Skeletal muscle tissue (tissue), 5 donors: ENCODE measurements around the gene SLC15A1. TPM values are rescaled to one million over a fixed set of nuclear protein-coding genes. Genes with fewer than 3 reads are reported as not detected.
"Not testable (repeated sequence)": the region's sequence is repeated elsewhere in the genome, so short reads cannot be mapped to it uniquely, and the experiment has no call there.

Experiments used
- H3K27ac ChIP-seq: one replicate; pipeline ENCODE4 v1.7.0; 2013; ENCODE audit warnings: mild to moderate bottlenecking, low read depth, low read length, inconsistent platforms
- H3K27me3 ChIP-seq, 3 donors: one replicate each; pipeline ENCODE4 v1.7.0; 2013; ENCODE audit warnings: low read length in 3 of 3; ENCODE audit not compliant: control insufficient read depth in 3 of 3, insufficient read depth in 3 of 3
- H3K36me3 ChIP-seq, 3 donors: one replicate each; pipeline ENCODE4 v1.7.0; 2013; ENCODE audit warnings: low read length in 3 of 3; ENCODE audit not compliant: control insufficient read depth in 3 of 3, insufficient read depth in 3 of 3
- H3K4me1 ChIP-seq, 3 donors: one replicate each; pipeline ENCODE4 v1.7.0; 2013; ENCODE audit warnings: low read length in 3 of 3, mild to moderate bottlenecking in 3 of 3; ENCODE audit not compliant: control insufficient read depth in 3 of 3, insufficient read depth in 3 of 3
- H3K4me3 ChIP-seq, 3 donors: one replicate each; pipeline ENCODE4 v1.7.0; 2013; ENCODE audit warnings: low read length in 3 of 3
- H3K9ac ChIP-seq, 3 donors: one replicate each; pipeline ENCODE4 v1.7.0; 2013; ENCODE audit warnings: low read length in 3 of 3, mild to moderate bottlenecking in 3 of 3, moderate library complexity in 2 of 3, low read depth in 1 of 3
- H3K9me3 ChIP-seq, 3 donors: one replicate each; pipeline ENCODE4 v1.7.0; 2013; ENCODE audit warnings: low read length in 3 of 3; ENCODE audit not compliant: control insufficient read depth in 3 of 3
- small RNA-seq: library from RNA; depleted of rRNA; stranded (forward); fragments of <200 nt; gene quantifications from one replicate; pipeline ENCODE3, GENCODE V24; 2014
- total RNA-seq: library from RNA; depleted of rRNA; stranded (reverse); fragments of >200 nt; gene quantifications from one replicate; pipeline ENCODE4 v1.2.3, GENCODE V29; 2014
- donor health status: Osteomylitis.

SLC15A1 gene
- total RNA-seq, 1 donor from 2014 or later, result not detected

- Histone ChIP-seq H3K27ac (no peak overlapping the region), H3K36me3 (no peaks in the 10 kb centered on the region), H3K27me3 (no peaks in the 10 kb centered on the region), H3K9me3 (no peaks in the 10 kb centered on the region), H3K4me3 (no peak overlapping the region), H3K9ac (no peak overlapping the region), H3K4me1 (no peaks in the 10 kb centered on the region)
Observed at GRCh38 chr13:98643479-98643878, 109.0 kb downstream of the SLC15A1 start.

GRCh38 chr13:98641075-98641474 lies 111.4 kb downstream of the SLC15A1 start:
- Histone ChIP-seq H3K36me3 (no peaks in the 10 kb centered on the region), H3K4me1 (no peaks in the 10 kb centered on the region), H3K4me3 (no peak overlapping the region), H3K9ac (no peak overlapping the region), H3K27ac (no peak overlapping the region), H3K9me3 (no peaks in the 10 kb centered on the region), H3K27me3 (no peaks in the 10 kb centered on the region)

GRCh38 chr13:98639785-98640184 lies 112.7 kb downstream of the SLC15A1 start:
- not testable (repeated sequence) for H3K4me3 ChIP-seq, H3K9me3 ChIP-seq, H3K27me3 ChIP-seq, H3K36me3 ChIP-seq, H3K9ac ChIP-seq, H3K27ac ChIP-seq, H3K4me1 ChIP-seq

GRCh38 chr13:98638352-98638751 lies 114.1 kb downstream of the SLC15A1 start:
- H3K9me3 ChIP-seq, H3K4me3 ChIP-seq, H3K36me3 ChIP-seq, H3K27ac ChIP-seq, H3K9ac ChIP-seq, H3K4me1 ChIP-seq, H3K27me3 ChIP-seq: not testable (repeated sequence)

Small RNA genes lying within 50 kb of the gene (small RNA-seq; reads per million reads assigned to genes)
- gene RN7SL60P, result not detected

Other genes with a start within 250 kb of the SLC15A1 start
- 19.8 TPM for gene STK24, start 175.6 kb downstream of the SLC15A1 start, total RNA-seq
- 86.6 TPM for gene DOCK9, start 225.4 kb upstream of the SLC15A1 start, total RNA-seq